Measurements from ENCODE around the gene SLC9A2. TPM values are rescaled to one million over a fixed set of nuclear protein-coding genes. Genes with fewer than 3 reads are reported as not detected.

SLC9A2 gene
- not detected in 2 replicates for total RNA-seq

DNA sequence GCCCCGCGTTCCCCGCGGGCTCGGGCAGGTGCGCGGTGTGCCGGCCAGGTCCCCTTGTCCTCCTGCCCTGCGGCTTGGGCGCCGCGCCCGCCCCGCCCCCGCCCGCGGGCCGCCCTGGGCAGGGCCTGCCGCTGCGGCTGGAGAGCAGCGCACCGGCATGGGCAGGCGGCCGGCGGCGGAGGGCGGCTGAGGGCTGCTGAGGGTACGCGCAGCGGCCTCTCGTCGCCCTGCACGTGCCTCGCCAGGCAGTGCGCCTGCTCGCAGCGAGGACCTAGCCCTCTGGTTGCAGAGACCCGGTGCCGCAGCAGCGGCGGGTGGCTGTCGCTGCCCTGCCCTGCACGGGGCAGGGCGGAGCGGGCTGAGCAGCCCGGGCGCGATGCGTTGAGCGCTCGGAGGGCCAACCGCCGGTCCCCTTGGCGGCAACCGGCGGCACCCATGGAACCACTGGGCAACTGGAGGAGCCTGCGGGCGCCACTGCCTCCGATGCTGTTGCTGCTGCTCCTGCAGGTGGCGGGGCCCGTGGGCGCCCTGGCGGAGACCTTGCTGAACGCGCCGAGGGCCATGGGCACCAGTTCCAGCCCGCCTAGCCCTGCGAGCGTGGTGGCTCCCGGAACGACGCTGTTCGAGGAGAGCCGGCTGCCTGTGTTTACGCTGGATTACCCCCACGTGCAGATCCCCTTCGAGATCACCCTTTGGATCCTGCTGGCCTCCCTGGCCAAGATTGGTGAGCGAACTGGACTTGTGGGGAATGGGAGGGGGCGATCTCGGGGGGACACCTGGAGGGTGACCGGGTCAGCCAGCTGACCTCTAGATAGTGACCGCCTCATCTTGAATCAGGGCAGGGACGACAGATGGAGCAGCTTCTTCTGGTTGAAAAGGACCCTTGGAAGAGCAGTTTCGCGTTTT lies at the start of gene SLC9A2:
SLC9A2 (plus strand) TSS at position 140 of the 906 bp plus-strand sequence; CDS start at position 436, 296 bp downstream.
- no peak for DNase-seq (ENCODE audit: low read depth)
- TF ChIP-seq, protein P1, sequence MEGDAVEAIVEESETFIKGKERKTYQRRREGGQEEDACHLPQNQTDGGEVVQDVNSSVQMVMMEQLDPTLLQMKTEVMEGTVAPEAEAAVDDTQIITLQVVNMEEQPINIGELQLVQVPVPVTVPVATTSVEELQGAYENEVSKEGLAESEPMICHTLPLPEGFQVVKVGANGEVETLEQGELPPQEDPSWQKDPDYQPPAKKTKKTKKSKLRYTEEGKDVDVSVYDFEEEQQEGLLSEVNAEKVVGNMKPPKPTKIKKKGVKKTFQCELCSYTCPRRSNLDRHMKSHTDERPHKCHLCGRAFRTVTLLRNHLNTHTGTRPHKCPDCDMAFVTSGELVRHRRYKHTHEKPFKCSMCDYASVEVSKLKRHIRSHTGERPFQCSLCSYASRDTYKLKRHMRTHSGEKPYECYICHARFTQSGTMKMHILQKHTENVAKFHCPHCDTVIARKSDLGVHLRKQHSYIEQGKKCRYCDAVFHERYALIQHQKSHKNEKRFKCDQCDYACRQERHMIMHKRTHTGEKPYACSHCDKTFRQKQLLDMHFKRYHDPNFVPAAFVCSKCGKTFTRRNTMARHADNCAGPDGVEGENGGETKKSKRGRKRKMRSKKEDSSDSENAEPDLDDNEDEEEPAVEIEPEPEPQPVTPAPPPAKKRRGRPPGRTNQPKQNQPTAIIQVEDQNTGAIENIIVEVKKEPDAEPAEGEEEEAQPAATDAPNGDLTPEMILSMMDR (IDR thresholded peaks at IDR 0.05; ENCODE audit: insufficient read depth, low read depth, low read length) = no peak
- H3K4me3 ChIP-seq (ENCODE audit: low read depth, low read length) = peak within 1 kb of the TSS; percentile 24

DNA sequence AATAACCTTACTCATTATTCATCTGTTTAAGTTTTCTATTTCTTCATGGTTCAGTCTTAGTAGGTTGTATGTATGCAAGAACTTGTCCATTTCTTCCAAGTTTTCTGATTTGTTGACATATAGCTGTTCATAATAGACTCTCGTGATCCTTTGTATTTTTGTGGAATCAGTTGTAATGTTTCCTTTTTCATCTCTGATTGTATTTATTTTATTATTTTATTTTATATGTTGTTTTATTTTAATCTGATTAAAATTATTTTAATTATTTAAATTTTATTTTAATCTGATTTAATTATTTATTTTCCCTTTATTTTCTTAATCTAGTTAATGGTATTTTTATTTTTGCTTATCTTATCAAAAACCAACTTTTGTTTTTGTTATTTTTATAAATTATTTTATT lies 43.5 kb upstream of the SLC9A2 start:
- H3K4me3 ChIP-seq (ENCODE audit: low read depth, low read length) = no peak overlapping the region
- DNase-seq (ENCODE audit: low read depth) = no peak
- TF ChIP-seq, protein P1 (IDR thresholded peaks at IDR 0.05; ENCODE audit: insufficient read depth, low read depth, low read length) = no peak

DNA sequence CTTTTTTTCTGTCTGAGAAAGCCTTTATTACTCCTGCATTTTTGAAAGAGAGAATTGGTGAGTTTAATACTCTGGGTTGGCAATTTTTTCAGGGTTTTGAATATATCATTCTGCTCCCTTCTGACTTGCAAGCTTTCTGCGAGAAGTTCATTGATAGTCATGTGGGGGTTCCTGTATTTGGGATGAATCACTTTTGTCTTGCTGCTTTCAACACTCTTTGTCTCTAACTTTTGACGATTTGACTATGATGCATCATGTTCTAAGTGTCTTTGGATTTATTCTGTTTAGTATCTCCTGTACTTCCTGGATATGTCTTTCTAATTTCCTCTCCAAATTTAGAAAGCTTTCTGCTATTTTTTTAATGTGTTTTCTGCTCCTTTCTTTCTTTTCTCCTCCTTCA lies 41.0 kb upstream of the SLC9A2 start:
- H3K4me3 ChIP-seq (ENCODE audit: low read depth, low read length) = no peak overlapping the region
- TF ChIP-seq, protein P1 (IDR thresholded peaks at IDR 0.05; ENCODE audit: insufficient read depth, low read depth, low read length) = no peak
- no peak for DNase-seq (ENCODE audit: low read depth)

DNA sequence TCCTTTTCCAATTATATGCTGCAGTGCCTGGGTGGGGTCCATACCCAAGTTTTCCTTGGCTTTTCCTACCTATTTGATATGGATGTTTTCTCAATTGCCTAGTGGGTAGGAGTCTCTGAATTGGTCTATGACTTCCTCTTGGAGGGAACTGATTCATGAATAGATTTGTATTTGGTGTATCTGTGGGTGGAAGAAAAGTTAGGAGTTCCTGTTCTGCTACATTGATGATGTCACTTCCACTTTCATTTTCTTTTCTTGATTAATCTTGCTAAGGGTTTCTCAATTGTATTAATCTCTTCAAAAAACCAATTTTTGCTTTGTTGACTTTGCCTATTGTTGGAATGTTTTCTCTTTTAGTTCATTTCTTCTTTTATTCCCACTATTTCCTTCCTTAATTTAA lies 37.4 kb upstream of the SLC9A2 start:
- TF ChIP-seq, protein P1 (IDR thresholded peaks at IDR 0.05; ENCODE audit: insufficient read depth, low read depth, low read length) = no peak
- peak overlapping the region; percentile 13 for H3K4me3 ChIP-seq (ENCODE audit: low read depth, low read length)
- no peak for DNase-seq (ENCODE audit: low read depth)

DNA sequence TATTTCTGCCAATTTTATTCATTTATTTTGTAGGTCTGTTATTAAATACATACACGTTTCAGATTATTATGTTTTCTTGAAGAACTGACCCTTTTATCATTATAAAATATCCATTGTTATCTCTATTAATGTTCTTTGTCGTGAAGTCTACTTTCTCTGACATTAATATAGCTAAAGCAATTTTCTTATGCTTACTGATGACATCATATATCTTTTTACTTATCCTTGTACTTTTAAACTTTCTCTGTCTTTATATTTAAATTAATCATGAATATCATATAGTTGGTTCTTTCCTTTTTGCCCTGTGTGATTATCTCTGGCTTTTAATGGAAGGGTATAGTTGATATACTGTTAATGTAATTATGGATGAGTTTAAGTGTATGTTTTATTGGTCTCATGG lies 36.5 kb upstream of the SLC9A2 start:
- no peak for DNase-seq (ENCODE audit: low read depth)
- TF ChIP-seq, protein P1 (IDR thresholded peaks at IDR 0.05; ENCODE audit: insufficient read depth, low read depth, low read length) = no peak
- H3K4me3 ChIP-seq (ENCODE audit: low read depth, low read length) = no peak overlapping the region

GRCh38 chr2:102585847-102586404 lies 33.4 kb upstream of the SLC9A2 start:
- DNase-seq (ENCODE audit: low read depth) = no peak
- TF ChIP-seq, protein P1 (IDR thresholded peaks at IDR 0.05; ENCODE audit: insufficient read depth, low read depth, low read length) = no peak

More at GRCh38 chr2:102585847-102586404, 33.4 kb upstream of the SLC9A2 start:
- H3K4me3 ChIP-seq (ENCODE audit: low read depth, low read length) = no peak overlapping the region
